CD4-positive, alpha-beta T cell (primary cell): Measurements from ENCODE around the gene PITPNM3. TPM values are rescaled to one million over a fixed set of nuclear protein-coding genes. Genes with fewer than 3 reads are reported as not detected.

Experiments
- ATAC-seq: fragments of 200-7000 bp; cut with Tn5 transposase; one replicate; pipeline ENCODE4 v1.10.0; 2022; ENCODE audit warnings: mild to moderate bottlenecking; ENCODE audit not compliant: poor library complexity
- CTCF ChIA-PET: fragments of 350-600 bp; sonication (Branson Sonifier 250); formaldehyde crosslinking; loops from one replicate; lab custom pipeline; 2021; ENCODE audit warnings: antibody characterized with exemption, inconsistent platforms; lab: Charles Lee
- POLR2A ChIA-PET: fragments of 350-600 bp; sonication (Branson Sonifier 250); formaldehyde crosslinking; loops from one replicate; lab custom pipeline; 2021; ENCODE audit warnings: antibody characterized with exemption, inconsistent platforms; lab: Charles Lee
- DNase-seq, 14 experiments: peaks; one replicate each; pipeline ENCODE4 v3.0.0-alpha.2; 2013 to 2020; ENCODE audit warnings: mixed read lengths in 2 of 14
- H3K27ac ChIP-seq, 2 donors: one replicate each; pipeline versions ENCODE4 v1.5.1 to v1.7.0; 2013; ENCODE audit warnings: low read length in 2 of 2, low read depth in 1 of 2, mild to moderate bottlenecking in 1 of 2
- H3K27me3 ChIP-seq, 2 experiments: 1 replicate in 1 of 2; 2 replicates in 1 of 2; pipeline versions ENCODE4 v1.6.1 to v1.7.0; 2013; ENCODE audit warnings: low read length in 2 of 2, control low read depth in 1 of 2, mild to moderate bottlenecking in 1 of 2, moderate library complexity in 1 of 2; ENCODE audit not compliant: insufficient read depth in 2 of 2, control insufficient read depth in 1 of 2
- H3K36me3 ChIP-seq: one replicate; pipeline ENCODE4 v1.6.1; 2013; ENCODE audit warnings: low read length, control low read depth; ENCODE audit not compliant: insufficient read depth
- H3K4me1 ChIP-seq: one replicate; pipeline ENCODE4 v1.6.1; 2013; ENCODE audit warnings: low read length, control low read depth; ENCODE audit not compliant: insufficient read depth
- H3K4me3 ChIP-seq: one replicate; pipeline ENCODE4 v1.5.1; 2013; ENCODE audit warnings: mild to moderate bottlenecking, low read length, moderate library complexity
- H3K9me3 ChIP-seq, 2 experiments: 1 replicate in 1 of 2; 2 replicates in 1 of 2; pipeline versions ENCODE4 v1.6.1 to v1.7.0; 2013; ENCODE audit warnings: low read length in 2 of 2, mild to moderate bottlenecking in 2 of 2, control low read depth in 1 of 2, moderate library complexity in 1 of 2; ENCODE audit not compliant: control insufficient read depth in 1 of 2, insufficient read depth in 1 of 2
- H3K27ac Mint-ChIP-seq: one replicate; pipeline ENCODE4 v1.8.0; 2020; ENCODE audit warnings: mixed read lengths
- H3K27me3 Mint-ChIP-seq: one replicate; pipeline ENCODE4 v1.8.0; 2021; ENCODE audit warnings: mixed read lengths
- H3K36me3 Mint-ChIP-seq: one replicate; pipeline ENCODE4 v1.8.0; 2021; ENCODE audit warnings: low read depth, mixed read lengths
- H3K4me1 Mint-ChIP-seq: one replicate; pipeline ENCODE4 v1.8.0; 2021; ENCODE audit warnings: low read depth, mixed read lengths
- H3K4me3 Mint-ChIP-seq: one replicate; pipeline ENCODE4 v1.8.0; 2020; ENCODE audit warnings: mild to moderate bottlenecking, mixed read lengths
- H3K9me3 Mint-ChIP-seq: one replicate; pipeline ENCODE4 v1.8.0; 2020; ENCODE audit warnings: mixed read lengths
- CTCF ChIP-seq: fragments of 200-600 bp; IDR thresholded peaks from one replicate; pipeline ENCODE4 v1.8.0; 2022; ENCODE audit warnings: antibody characterized with exemption, mild to moderate bottlenecking
- intact Hi-C, 2 experiments: fragments of 100-400 bp; cut with DNase I in 1 of 2; cut with micrococcal nuclease in 1 of 2; formaldehyde crosslinking; loops; one replicate each; pipeline versions ENCODE4 v1.15.1 to v1.9.0; 2023 to 2025; cut with DNase I, micrococcal nuclease
- total RNA-seq, 174 experiments: library from RNA in 2 of 174; stranded (reverse) in 2 of 174; gene quantifications; one replicate each; pipeline ENCODE4 v1.2.3 and lab custom pipeline; 2021 to 2026

Gene PITPNM3
- total RNA-seq, 2 experiments from 2014 or later = 0.34 to 0.41 TPM

GRCh38 chr17:6446516-6447100 is 109.7 kb downstream of the PITPNM3 start:
- no peaks in the 10 kb centered on the region for H3K36me3 Mint-ChIP-seq
- H3K4me3 Mint-ChIP-seq = no peak overlapping the region
- no peak overlapping the region for H3K27ac Mint-ChIP-seq
- CTCF ChIA-PET = interaction anchor here (1.1 to 1.3 kb wide), 2 partner anchors 10 to 27 kb away, joined by 3 read pairs; no protein-coding TSS in a partner anchor
- no peak for TF ChIP-seq CTCF
- no peaks in the 10 kb centered on the region for H3K27me3 ChIP-seq
- ATAC-seq (no peak), DNase-seq (peak in 1 of 14 experiments; percentile 6)
- peaks cover 17% of the 10 kb centered on the region for H3K4me1 ChIP-seq
- H3K9me3 Mint-ChIP-seq = no peaks in the 10 kb centered on the region
- H3K27me3 Mint-ChIP-seq = no peaks in the 10 kb centered on the region
- H3K4me3 ChIP-seq = no peak overlapping the region
- intact Hi-C loops = no loop called here
- peaks cover 18% of the 10 kb centered on the region for H3K4me1 Mint-ChIP-seq
- POLR2A ChIA-PET = interaction anchor here (1.3 kb wide), 1 partner anchor 8 kb away, joined by 3 read pairs; no protein-coding TSS in a partner anchor
- H3K9me3 ChIP-seq = no peaks in the 10 kb centered on the region
- H3K36me3 ChIP-seq = no peaks in the 10 kb centered on the region
- H3K27ac ChIP-seq = no peak overlapping the region

GRCh38 chr17:6444571-6445335 is 111.6 kb downstream of the PITPNM3 start:
- Histone ChIP-seq H3K4me3 (peak overlapping the region; percentile 80), H3K36me3 (no peaks in the 10 kb centered on the region), H3K4me1 (peaks cover 17% of the 10 kb centered on the region), H3K27ac (no peak overlapping the region), H3K9me3 (no peaks in the 10 kb centered on the region), H3K27me3 (peaks cover 0 to 3% of the 10 kb centered on the region in 2 experiments)
- H3K9me3 Mint-ChIP-seq = no peaks in the 10 kb centered on the region
- intact Hi-C loops = no loop called here
- no peak for ATAC-seq
- H3K4me3 Mint-ChIP-seq = peak overlapping the region; percentile 91
- peaks cover 13% of the 10 kb centered on the region for H3K4me1 Mint-ChIP-seq
- peak in 1 of 14 experiments; percentile 23 for DNase-seq
- H3K27ac Mint-ChIP-seq = peak overlapping the region; percentile 39
- CTCF ChIA-PET = interaction anchor here (2.1 kb wide), 1 partner anchor 9 kb away, joined by 11 read pairs; the partner anchor contains the start of gene AIPL1
- TF ChIP-seq CTCF = no peak
- H3K27me3 Mint-ChIP-seq = peaks cover 11% of the 10 kb centered on the region
- no peaks in the 10 kb centered on the region for H3K36me3 Mint-ChIP-seq
- POLR2A ChIA-PET = interaction anchor here (1.7 kb wide), 2 partner anchors 9 to 10 kb away, joined by 4 to 13 read pairs; no protein-coding TSS in a partner anchor

GRCh38 chr17:6443692-6444570 is 112.4 kb downstream of the PITPNM3 start, which contains the start of gene PIMREG:
Gene PIMREG (plus strand): TSS chr17:6444455. CDS start chr17:6445111, 656 bp downstream.
- H3K4me1 ChIP-seq = peaks cover 17% of the 10 kb centered on the region
- ChIA-PET CTCF (interaction anchor here (2.1 kb wide), 1 partner anchor 8 kb away, joined by 11 read pairs; the partner anchor contains the start of gene AIPL1), POLR2A (interaction anchor here (1.7 kb wide), 2 partner anchors 8 to 11 kb away, joined by 4 to 13 read pairs; no protein-coding TSS in a partner anchor)
- DNase-seq (peak; percentile 83 to 93 (median 90)), ATAC-seq (peak; percentile 98)
- peaks cover 0 to 8% of the 10 kb centered on the region in 2 experiments for H3K27me3 ChIP-seq
- no peaks in the 10 kb centered on the region for H3K36me3 ChIP-seq
- H3K27ac ChIP-seq = peak within 1 kb of the TSS in 1 of 2 donors; percentile 34
- peak within 1 kb of the TSS; percentile 80 for H3K4me3 ChIP-seq
- intact Hi-C loops = no loop called here
- Mint-ChIP-seq H3K36me3 (no peaks in the 10 kb centered on the region), H3K4me3 (peak within 1 kb of the TSS; percentile 91), H3K27me3 (peaks cover 18% of the 10 kb centered on the region), H3K4me1 (peaks cover 13% of the 10 kb centered on the region), H3K27ac (peak within 1 kb of the TSS; percentile 39), H3K9me3 (no peaks in the 10 kb centered on the region)
- TF ChIP-seq CTCF = no peak
- no peaks in the 10 kb centered on the region for H3K9me3 ChIP-seq
